OCI-LY1 (cell line): ENCODE data around the gene CIDEB.

Source experiments
- H2AFZ ChIP-seq: fragments of 200-600 bp; sonication (generic), shearing (Covaris generic); 2 replicates; pipeline ENCODE4 v1.6.0; 2014; ENCODE audit warnings: antibody characterized with exemption, mild to moderate bottlenecking, low read length
- H3F3A ChIP-seq: fragments of 200-600 bp; sonication (generic), shearing (Covaris generic); 2 replicates; pipeline ENCODE4 v1.6.0; 2014; ENCODE audit warnings: mild to moderate bottlenecking, antibody characterized with exemption, low read length, moderate library complexity; ENCODE audit not compliant: insufficient read depth
- H3K27ac ChIP-seq: fragments of 200-600 bp; sonication (generic); 2 replicates; pipeline ENCODE4 v1.5.1; 2014; ENCODE audit warnings: low read length, mixed run types, mild to moderate bottlenecking, low read depth; ENCODE audit not compliant: poor library complexity, severe bottlenecking
- H3K27me3 ChIP-seq: fragments of 200-600 bp; sonication (generic); 2 replicates; pipeline ENCODE4 v1.6.0; 2014; ENCODE audit warnings: antibody characterized with exemption, mild to moderate bottlenecking, low read length, moderate library complexity; ENCODE audit not compliant: insufficient read depth
- H3K36me3 ChIP-seq: fragments of 200-600 bp; sonication (generic); 2 replicates; pipeline ENCODE4 v1.6.1; 2014; ENCODE audit warnings: mild to moderate bottlenecking, antibody characterized with exemption, low read length, moderate library complexity, mixed read lengths; ENCODE audit not compliant: insufficient read depth
- H3K4me1 ChIP-seq: fragments of 200-600 bp; sonication (generic); 2 replicates; pipeline ENCODE4 v1.5.1; 2014; ENCODE audit warnings: mild to moderate bottlenecking, low read length, moderate library complexity; ENCODE audit not compliant: insufficient read depth, severe bottlenecking
- H3K4me2 ChIP-seq: fragments of 200-600 bp; sonication (generic), shearing (Covaris generic); 2 replicates; pipeline ENCODE4 v1.6.1; 2014; ENCODE audit warnings: low read length
- H3K4me3 ChIP-seq: fragments of 200-600 bp; sonication (generic); 2 replicates; pipeline ENCODE4 v1.5.1; 2014; ENCODE audit warnings: low read length, low read depth, mild to moderate bottlenecking, mixed read lengths; ENCODE audit not compliant: poor library complexity, severe bottlenecking
- H3K79me2 ChIP-seq: fragments of 200-600 bp; shearing (Covaris generic); 2 replicates; pipeline ENCODE4 v1.6.1; 2016; ENCODE audit warnings: mixed run types, low read length, mixed read lengths; ENCODE audit not compliant: insufficient read depth
- H3K9ac ChIP-seq: fragments of 200-600 bp; sonication (generic), shearing (Covaris generic); 2 replicates; pipeline ENCODE4 v1.6.1; 2014; ENCODE audit warnings: mild to moderate bottlenecking, low read length, mixed read lengths
- H3K9me2 ChIP-seq: fragments of 200-600 bp; sonication (generic), shearing (Covaris generic); 2 replicates; pipeline ENCODE4 v1.6.1; 2014; ENCODE audit warnings: low read depth, mild to moderate bottlenecking, low read length, mixed read lengths
- H3K9me3 ChIP-seq: fragments of 200-600 bp; shearing (Covaris generic); 2 replicates; pipeline ENCODE4 v1.6.1; 2014; ENCODE audit warnings: low read length, mixed read lengths
- H4K20me1 ChIP-seq: fragments of 200-600 bp; sonication (generic), shearing (Covaris generic); 2 replicates; pipeline ENCODE4 v1.6.0; 2016; ENCODE audit warnings: mild to moderate bottlenecking, low read length; ENCODE audit not compliant: insufficient read depth
- EZH2 ChIP-seq: fragments of 200-600 bp; sonication (generic), shearing (Covaris generic); IDR thresholded peaks from 2 replicates; pipeline ENCODE4 v1.8.0; 2017; ENCODE audit warnings: borderline replicate concordance, mixed run types, mild to moderate bottlenecking, antibody characterized with exemption, low read length, moderate library complexity, mixed read lengths
- TF ChIP-seq, protein P1 (sequence below): fragments of 200-600 bp; sonication (generic), shearing (Covaris generic); IDR thresholded peaks from 2 replicates; pipeline ENCODE4 v1.5.1; 2017; ENCODE audit warnings: mild to moderate bottlenecking, antibody characterized with exemption, low read length, moderate library complexity, mixed read lengths

The CIDEB gene

GRCh38 chr14:24335461-24336171, 27.8 kb upstream of the CIDEB start:
- TF ChIP-seq, protein P1, sequence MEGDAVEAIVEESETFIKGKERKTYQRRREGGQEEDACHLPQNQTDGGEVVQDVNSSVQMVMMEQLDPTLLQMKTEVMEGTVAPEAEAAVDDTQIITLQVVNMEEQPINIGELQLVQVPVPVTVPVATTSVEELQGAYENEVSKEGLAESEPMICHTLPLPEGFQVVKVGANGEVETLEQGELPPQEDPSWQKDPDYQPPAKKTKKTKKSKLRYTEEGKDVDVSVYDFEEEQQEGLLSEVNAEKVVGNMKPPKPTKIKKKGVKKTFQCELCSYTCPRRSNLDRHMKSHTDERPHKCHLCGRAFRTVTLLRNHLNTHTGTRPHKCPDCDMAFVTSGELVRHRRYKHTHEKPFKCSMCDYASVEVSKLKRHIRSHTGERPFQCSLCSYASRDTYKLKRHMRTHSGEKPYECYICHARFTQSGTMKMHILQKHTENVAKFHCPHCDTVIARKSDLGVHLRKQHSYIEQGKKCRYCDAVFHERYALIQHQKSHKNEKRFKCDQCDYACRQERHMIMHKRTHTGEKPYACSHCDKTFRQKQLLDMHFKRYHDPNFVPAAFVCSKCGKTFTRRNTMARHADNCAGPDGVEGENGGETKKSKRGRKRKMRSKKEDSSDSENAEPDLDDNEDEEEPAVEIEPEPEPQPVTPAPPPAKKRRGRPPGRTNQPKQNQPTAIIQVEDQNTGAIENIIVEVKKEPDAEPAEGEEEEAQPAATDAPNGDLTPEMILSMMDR = no peak
- TF ChIP-seq EZH2 = no peak

DNA sequence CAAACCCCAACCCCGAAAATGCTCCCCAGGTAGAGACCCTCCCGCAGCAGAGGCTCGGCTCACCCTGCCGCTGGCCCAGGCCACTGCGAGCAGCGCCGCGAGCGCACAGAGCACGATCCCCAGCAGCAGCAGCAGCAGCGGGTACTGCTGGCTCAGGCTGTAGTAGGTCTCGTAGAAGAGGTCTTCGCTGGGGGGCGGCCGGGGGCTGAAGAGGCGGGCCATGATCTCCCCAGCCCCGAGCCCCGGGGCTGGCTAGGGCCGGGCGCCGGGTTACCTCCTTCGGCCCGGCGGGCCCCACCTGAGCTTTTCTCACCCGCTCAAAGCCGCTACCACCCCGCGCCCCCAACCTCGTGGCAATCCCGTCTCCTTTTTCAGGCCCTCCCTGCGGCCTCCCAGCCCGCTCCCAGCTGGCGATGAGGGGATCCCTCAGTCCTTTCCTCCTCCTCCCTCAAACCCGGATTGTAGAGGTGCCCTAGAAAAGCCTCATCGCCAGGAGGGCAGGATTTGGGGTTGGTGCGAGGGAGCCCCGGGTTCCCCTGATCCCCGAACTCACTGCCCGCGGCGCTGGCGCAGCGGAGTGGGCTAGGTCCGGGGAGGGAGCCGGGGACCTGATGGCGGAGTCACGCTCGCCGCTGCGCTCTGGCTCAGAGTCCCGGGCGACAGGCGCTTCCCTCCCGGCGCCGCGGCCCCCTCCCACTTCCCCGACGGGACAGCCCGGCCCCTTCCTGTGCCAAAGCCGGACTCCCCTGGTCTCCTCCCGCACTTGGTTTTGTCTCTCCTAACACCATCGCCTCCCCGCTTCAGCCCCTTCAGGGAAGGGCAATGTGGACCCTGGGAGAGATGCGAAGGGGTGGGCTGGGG, 26.9 kb upstream of the CIDEB start, which contains the start of gene ADCY4:
Gene ADCY4 (minus strand): TSS at position 641 of the 861 bp plus-strand sequence. CDS start 419 bp downstream, at position 222.
- Histone ChIP-seq H3K9ac (no peak within 1 kb of the TSS), H3K4me1 (peaks cover 35% of the 10 kb centered on the region), H4K20me1 (no peaks in the 10 kb centered on the region), H3K9me2 (no peaks in the 10 kb centered on the region), H3K27ac (no peak within 1 kb of the TSS), H3K9me3 (no peaks in the 10 kb centered on the region), H3K79me2 (no peaks in the 10 kb centered on the region), H3K36me3 (peaks cover 19% of the 10 kb centered on the region; the same call in 1 of the 2 replicates), H3K4me2 (peak within 1 kb of the TSS; percentile 41; the same call in 1 of the 2 replicates), H3K4me3 (no peak within 1 kb of the TSS), H3F3A (no peaks in the 10 kb centered on the region), H2AFZ (no peak within 1 kb of the TSS), H3K27me3 (0 out of 2 replicates have a peak, but pooled peaks cover 5% of the 10 kb centered on the region)
- TF ChIP-seq EZH2 = no peak
- TF ChIP-seq, protein P1 = no peak

More at GRCh38 chr14:24335461-24336171, 27.8 kb upstream of the CIDEB start:
- H3K9me3 ChIP-seq = no peaks in the 10 kb centered on the region
- no peaks in the 10 kb centered on the region for H3K79me2 ChIP-seq
- H3F3A ChIP-seq = no peaks in the 10 kb centered on the region
- no peak overlapping the region for H3K4me3 ChIP-seq
- 0 out of 2 replicates have a peak, but pooled peaks cover 5% of the 10 kb centered on the region for H3K27me3 ChIP-seq
- H3K4me1 ChIP-seq = peaks cover 40% of the 10 kb centered on the region
- no peaks in the 10 kb centered on the region for H4K20me1 ChIP-seq
- H3K9ac ChIP-seq = no peak overlapping the region
- H3K27ac ChIP-seq = no peak overlapping the region
- no peak overlapping the region for H2AFZ ChIP-seq
- peaks cover 19% of the 10 kb centered on the region; the same call in 1 of the 2 replicates for H3K36me3 ChIP-seq
- no peak overlapping the region for H3K4me2 ChIP-seq
- no peaks in the 10 kb centered on the region for H3K9me2 ChIP-seq

DNA sequence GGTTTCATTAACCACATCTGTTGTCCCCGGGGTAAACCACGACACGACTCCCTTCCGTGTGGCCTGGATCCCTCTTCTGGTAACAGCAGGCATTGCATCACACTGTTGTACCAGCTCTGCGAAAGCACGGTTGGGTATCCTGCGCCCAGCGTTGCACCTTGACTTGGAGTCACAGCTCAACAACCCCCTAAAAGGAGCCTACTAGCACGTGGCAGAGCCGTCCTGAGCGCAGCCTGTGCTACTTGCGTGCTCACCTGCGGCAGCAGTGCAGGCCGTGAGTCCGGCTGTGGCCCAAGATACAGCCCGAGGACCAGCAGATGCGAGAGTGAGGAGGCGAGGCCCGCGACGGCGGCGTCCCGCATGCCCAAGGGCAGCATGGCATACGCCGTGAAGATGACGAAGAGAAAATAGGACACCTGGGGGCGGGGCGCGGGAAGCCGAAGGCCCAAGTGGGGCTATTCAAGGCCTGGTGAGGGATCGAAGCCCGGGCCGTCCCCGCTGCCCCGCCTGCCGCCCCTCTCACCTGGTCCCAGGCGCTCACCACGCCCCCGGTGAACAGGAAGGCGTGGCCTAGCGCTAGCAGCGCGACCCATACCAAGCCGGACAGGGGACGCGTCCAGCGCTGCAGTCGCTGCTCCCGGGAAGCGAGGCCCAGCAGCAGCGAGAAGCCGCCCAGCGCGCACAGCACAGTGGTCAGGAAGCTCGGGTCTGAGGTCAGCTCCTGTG, 24.7 kb upstream of the CIDEB start:
- Histone ChIP-seq H3K27me3 (0 out of 2 replicates have a peak, but pooled peaks cover 5% of the 10 kb centered on the region), H3K9ac (no peak overlapping the region; the same call in 1 of the 2 replicates), H3K4me3 (peak overlapping the region; percentile 54)

More for the DNA sequence above, 24.7 kb upstream of the CIDEB start:
- H3K36me3 ChIP-seq = peaks cover 10% of the 10 kb centered on the region; the same call in 1 of the 2 replicates
- no peaks in the 10 kb centered on the region for H3F3A ChIP-seq
- H3K4me2 ChIP-seq = peak overlapping the region; percentile 85
- no peaks in the 10 kb centered on the region for H3K79me2 ChIP-seq
- H2AFZ ChIP-seq = no peak overlapping the region
- H3K4me1 ChIP-seq = peaks cover 26% of the 10 kb centered on the region
- no peaks in the 10 kb centered on the region for H3K9me2 ChIP-seq
- H3K9me3 ChIP-seq = no peaks in the 10 kb centered on the region
- H4K20me1 ChIP-seq = no peaks in the 10 kb centered on the region
- TF ChIP-seq, protein P1 = peak; percentile 94
- TF ChIP-seq EZH2 = no peak
- no peak overlapping the region for H3K27ac ChIP-seq
